ENCODE data around the gene ESPNL.
A peak's percentile ranks its signal among the peaks of the same experiment; 100 is the strongest.

The ESPNL gene

GRCh38 chr2:238141541-238142318 is 41.6 kb downstream of the ESPNL start:
- DNase-seq (ENCODE audit: low spot score) = no peak

DNA sequence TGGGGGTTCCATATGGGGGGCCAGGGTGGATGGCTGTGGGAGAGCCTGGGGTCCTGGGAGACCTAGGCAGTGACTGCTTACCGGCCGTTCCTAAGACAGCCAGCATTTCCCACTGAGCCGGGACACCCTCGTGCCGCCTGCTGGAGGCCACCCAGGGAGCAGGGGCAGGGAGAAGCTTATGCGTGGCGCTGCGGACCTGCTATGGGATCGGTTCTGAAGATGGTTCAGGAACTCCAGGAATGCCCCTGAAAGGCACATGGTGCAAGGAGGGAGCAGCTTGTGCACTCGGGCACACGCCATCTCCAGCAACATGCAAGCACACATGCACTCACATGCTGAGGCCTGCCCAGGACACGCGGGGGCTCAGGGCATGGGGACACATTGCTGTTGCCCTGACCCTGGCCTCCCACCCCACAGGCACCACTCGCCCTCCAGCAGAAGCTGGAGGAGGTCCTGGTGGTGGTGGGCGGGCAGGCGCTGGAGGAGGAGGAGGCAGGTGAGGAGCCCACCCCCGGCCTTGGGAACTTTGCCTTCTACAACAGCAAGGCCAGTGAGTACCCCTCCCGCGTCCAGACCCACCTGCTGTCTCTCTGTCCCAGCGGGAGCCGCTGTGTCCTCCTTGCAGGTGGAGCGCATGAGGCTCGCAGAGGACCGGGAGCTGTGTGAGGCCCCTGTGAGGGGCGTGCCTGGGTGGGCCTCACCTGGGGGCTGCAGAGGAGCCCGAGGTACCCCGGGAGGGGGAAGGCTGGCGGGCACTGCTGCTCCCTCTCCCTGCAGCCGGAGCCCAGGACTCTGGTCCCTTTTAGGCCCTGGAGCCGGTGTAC is 42.5 kb downstream of the ESPNL start:
- no peak for DNase-seq (ENCODE audit: low spot score)

DNA sequence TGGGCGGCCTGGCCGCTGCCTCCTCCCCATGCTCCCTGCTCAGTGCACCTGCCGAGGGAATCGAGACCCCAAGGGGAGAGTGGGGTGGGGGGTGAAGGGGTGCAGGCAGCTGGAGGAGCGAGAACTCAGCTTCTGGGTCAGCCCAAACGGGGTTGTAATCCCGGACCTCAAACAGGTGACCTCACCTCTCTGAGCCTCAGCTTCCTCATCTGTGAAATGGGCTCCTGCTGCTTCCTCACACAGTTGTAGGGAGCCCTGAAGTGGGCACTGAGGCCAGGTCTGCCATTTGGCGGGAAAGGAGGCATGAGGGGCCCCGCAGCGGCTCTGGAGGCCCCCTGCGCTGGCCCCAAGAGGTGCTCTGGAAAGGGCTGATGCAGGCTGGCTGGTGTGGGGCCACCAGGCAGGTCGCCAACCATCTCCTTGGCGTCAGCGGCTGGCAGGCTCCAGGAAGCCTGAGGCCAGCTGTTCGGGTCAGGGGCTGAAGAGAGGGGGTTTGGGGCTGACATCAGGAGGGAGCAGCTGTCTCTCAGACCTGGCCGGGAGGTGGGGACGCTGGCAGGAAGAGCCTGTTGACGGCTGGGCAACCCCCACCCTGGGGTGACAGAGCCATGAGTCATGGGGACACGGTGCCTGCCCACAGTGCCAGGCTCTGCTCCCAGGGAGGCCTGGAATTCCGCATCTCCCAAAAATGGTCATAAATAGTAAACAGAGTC is 43.3 kb downstream of the ESPNL start:
- DNase-seq (ENCODE audit: low spot score) = no peak

DNA sequence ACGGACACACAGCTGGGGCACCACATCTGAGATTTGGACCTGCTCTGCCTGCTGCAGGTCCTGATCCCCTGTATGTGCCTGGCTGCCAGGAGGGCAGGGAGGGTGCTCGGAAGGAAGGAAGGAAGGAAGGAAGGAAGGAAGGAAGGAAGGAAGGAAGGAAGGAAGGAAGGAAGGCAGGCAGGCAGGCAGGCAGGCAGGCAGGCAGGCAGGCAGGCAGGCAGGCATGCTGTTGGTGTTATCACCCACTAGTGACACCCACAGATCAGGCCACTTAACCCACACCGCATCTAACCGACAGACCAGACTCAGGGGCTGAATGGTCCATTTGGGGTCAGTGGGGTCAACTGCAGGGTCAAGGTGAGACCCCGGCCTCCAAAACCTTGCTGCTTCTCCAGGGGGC is 44.1 kb downstream of the ESPNL start:
- no peak for DNase-seq (ENCODE audit: low spot score)

DNA sequence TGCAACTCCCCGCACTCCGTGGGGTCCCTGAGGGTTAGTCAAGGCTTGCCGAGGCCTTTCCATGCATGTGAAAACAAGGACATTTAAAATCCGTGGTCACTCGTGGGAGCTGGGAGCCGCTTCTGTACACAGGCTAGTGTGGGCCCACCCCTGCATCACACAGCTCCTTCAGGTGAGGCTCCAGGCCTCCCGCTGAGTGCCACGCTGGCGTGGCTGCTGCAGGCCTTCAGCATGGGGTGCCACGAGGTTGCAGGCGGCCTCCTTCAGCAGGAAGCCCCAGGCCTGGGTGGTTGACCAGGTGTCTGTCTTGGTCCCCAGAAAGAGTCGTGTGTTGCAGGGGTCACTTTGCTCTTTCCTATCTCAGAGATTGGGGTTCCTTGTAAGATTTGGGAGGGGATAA is 44.9 kb downstream of the ESPNL start:
- no peak for DNase-seq (ENCODE audit: low spot score)

- no peak for DNase-seq (ENCODE audit: low spot score)
Measured at GRCh38 chr2:238145851-238146250, 45.7 kb downstream of the ESPNL start.

GRCh38 chr2:238146884-238147544 is 46.9 kb downstream of the ESPNL start:
- no peak for DNase-seq (ENCODE audit: low spot score)

GRCh38 chr2:238148981-238149380 is 48.8 kb downstream of the ESPNL start:
- no peak for DNase-seq (ENCODE audit: low spot score)

DNA sequence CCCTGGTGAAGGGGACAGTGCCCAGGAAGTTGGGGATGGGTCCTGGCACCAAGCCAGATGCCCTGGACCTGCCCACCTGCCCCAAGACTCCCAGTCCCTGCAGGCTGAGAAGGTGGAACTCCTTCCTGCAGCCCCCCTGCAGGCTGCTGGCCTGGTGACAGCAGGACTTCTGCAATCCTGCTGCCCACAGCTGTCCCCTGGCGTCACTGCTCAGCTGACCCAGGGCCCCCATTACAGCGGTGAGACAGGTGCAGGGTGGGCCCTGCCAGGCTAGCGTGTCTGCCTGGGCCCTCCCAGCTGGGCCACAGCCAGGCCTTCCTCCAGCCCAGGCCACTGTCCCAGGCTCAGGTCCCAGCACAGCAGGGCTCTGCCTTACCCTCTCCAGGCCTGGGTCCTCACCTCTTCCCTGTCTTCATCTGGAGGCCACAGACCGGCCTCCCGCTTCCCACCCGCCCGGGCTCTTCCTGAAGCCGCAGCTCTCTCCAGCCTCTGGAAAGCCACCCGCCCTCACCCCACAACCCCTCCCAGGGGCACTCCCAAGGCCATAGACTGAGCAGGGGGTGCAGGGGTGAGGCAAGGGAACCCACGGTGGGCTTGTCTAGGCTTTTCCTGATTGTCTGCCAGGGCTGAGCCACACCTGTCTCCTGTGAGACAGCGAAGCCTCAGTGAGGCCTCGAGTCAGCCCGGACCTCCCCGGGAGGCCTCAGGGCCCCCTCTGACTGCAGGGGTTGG is 49.9 kb downstream of the ESPNL start:
- DNase-seq (ENCODE audit: low spot score) = no peak

GRCh38 chr2:238150686-238151085 is 50.5 kb downstream of the ESPNL start:
- no peak for DNase-seq (ENCODE audit: low spot score)

DNA sequence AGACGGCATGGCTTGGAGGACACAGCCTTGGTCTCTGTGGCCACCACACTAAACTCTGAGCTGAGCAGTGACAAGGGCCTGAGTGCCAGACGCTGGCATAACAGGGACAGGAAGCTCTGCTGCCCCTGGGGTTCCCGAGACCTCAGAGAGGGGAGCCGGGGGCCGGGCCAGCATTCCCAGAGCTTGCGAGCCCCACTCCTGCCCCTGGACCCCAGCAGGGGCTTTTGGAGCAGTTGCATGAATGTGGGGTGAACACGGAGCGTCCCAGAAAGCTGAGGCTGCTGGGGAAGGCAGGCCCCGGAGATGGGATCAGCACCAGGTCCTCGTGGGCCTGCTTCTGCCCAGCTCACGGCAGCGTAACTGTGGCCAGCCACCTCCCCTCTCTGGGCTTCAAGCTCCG is 51.1 kb downstream of the ESPNL start:
- no peak for DNase-seq (ENCODE audit: low spot score)

DNA sequence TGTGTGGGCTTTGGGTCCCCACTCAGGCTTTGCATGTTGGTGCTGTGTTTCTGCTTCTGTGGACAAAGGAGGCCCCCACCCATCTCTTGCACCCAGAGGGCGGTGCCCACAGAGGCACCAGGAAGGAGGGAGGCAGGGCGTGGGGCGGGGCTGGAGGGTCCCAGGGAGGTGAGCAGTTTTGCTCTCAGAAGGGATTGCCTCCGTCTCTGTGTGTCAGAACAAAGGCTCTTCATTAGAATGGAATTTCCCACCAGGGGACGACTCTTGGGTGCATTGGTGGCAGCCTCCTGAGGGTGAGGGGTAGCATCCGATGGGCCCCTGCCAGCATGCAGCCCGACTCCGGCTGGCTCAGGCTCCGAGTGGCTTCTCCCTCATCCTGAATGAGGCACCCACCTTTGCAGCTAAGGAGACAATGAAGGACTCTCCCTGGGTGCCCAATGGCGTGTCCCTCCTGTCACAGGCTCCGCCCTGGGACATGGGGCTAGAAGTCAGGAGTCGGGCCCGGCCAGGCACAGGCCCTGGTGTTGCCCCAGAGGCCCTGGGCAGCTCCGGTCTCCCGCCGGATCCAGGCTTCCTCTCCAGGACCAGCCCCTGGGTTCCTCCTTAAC is 51.6 kb downstream of the ESPNL start:
- DNase-seq (ENCODE audit: low spot score) = no peak

- no peak for DNase-seq (ENCODE audit: low spot score)
Measured at GRCh38 chr2:238152771-238153688, 52.9 kb downstream of the ESPNL start.

GRCh38 chr2:238154570-238154969 is 54.4 kb downstream of the ESPNL start:
- no peak for DNase-seq (ENCODE audit: low spot score)

DNA sequence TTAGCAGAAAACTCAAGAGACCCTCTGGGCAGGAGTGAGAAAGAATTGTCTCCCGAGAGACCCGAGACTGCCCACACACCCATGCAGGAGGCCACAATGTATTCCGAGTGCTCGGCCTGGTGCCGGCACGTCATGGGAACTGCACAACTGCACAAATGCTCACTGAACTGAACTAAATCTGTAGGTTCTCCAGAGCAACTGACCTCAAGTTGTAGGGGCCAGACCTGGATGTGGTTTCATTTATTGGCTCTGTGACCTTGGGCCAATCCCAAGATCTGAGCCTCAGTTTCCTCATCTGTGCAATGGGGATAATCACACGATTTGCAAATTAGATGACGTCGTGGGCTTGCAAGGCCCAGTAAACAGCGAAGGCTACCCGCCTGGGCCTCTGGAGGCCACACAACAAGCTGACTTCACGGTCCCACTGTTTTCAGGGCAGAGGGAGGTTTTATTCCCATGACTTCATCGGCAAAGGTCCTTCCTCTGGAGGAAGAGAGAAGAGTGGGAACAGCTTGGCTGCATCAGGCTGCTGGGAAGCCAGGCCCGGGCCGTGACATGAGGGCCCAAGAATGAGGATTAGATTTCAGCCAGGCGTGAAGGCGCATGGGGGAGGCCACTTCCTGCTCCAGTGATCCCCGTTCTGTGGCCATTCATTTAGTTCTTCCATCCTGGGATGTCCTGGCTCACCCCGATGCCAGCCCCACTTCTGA is 55.1 kb downstream of the ESPNL start:
- no peak for DNase-seq (ENCODE audit: low spot score)

DNA sequence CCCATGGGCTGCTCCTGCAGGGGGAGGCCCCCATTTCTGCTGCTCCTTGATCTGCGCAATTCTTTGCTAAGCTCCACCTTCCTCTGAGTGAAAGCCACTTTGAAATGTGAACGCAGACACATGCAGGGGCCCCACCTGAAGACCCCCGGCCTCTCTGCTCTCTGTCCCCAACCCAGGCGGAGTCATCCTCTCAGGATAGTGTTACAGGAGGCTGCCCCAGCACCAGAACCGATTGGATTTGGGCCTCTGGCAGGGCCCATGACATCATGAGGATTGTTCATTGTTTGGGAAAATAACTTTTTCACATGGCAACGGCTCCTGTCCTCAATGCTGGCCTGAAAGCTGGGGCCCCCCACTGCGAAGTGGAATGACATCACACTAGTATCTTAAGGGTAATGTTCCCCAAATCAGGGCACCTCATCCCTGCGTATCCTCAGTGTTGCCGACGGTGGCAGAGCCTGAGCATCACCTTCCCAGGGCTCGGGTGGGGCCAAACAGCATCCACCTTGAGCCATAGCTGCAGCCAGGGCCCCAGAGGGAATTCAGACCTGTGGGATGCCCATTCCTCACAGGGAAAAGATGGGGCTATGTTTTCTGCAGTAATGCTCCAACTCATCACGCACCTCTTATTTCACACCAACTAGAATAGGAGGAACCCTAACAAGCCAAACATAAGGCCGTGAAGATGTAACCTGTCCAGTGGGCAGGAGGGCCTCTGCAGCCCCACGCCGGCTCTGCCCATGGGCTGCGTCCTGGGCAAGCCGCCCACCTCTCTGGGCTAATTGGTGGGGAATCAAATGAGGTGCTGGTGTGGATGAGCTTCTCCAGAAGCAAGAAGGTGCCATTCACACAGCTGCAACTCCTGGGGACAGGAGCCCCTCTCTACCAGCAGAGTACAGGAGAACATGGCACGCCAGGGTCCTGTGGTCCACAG is 55.9 kb downstream of the ESPNL start:
- no peak for DNase-seq (ENCODE audit: low spot score)

- no peak for DNase-seq (ENCODE audit: low spot score)
Measured at GRCh38 chr2:238157506-238158017, 57.4 kb downstream of the ESPNL start.

- peak; percentile 50 for DNase-seq (ENCODE audit: low spot score)
Measured at GRCh38 chr2:238158018-238158508, 57.9 kb downstream of the ESPNL start.
